Bone marrow (tissue), 2 donors: ENCODE results near the gene UBE2Z.
"Not testable (repeated sequence)": the region's sequence is repeated elsewhere in the genome, so short reads cannot be mapped to it uniquely, and the experiment has no call there.

Experiments
- DNase-seq, 2 donors: peaks; one replicate each; lab custom pipeline; 2025; lab: John Stamatoyannopoulos, UW

Gene UBE2Z

GRCh38 chr17:48908047-48908843 lies at the start of gene UBE2Z:
TSS of gene UBE2Z (plus strand) at chr17:48908407. CDS start at chr17:48908504, 97 bp downstream.
- DNase-seq: peak; percentile 78 to 87

- DNase-seq: no peak
These were observed 48.2 kb upstream of the UBE2Z start for GRCh38 chr17:48860034-48860433.

- no peak for DNase-seq
These were observed 47.8 kb upstream of the UBE2Z start for GRCh38 chr17:48860456-48860855.

GRCh38 chr17:48868916-48869500 lies 39.2 kb upstream of the UBE2Z start:
- DNase-seq: no peak

- no peak for DNase-seq
These were observed 38.3 kb upstream of the UBE2Z start for GRCh38 chr17:48869821-48870318.

- DNase-seq: no peak
These were observed 37.1 kb upstream of the UBE2Z start for GRCh38 chr17:48871035-48871550.

GRCh38 chr17:48871551-48872351 lies 36.5 kb upstream of the UBE2Z start:
- no peak for DNase-seq

- not testable (repeated sequence) for DNase-seq
These were observed 35.8 kb upstream of the UBE2Z start for GRCh38 chr17:48872409-48872808.

GRCh38 chr17:48873209-48873608 lies 35.0 kb upstream of the UBE2Z start:
- no peak for DNase-seq

- no peak for DNase-seq
These were observed 34.3 kb upstream of the UBE2Z start for GRCh38 chr17:48873696-48874443.

- peak in 1 of 2 donors; percentile 74 for DNase-seq
These were observed 29.0 kb upstream of the UBE2Z start for GRCh38 chr17:48878920-48879898.

GRCh38 chr17:48882272-48882671 lies 25.9 kb upstream of the UBE2Z start:
- DNase-seq: no peak

- no peak for DNase-seq
These were observed 25.0 kb upstream of the UBE2Z start for GRCh38 chr17:48883171-48883570.

GRCh38 chr17:48890086-48890485 lies 18.1 kb upstream of the UBE2Z start:
- DNase-seq: no peak

- DNase-seq: no peak
These were observed 15.1 kb upstream of the UBE2Z start for GRCh38 chr17:48892940-48893645.

GRCh38 chr17:48893646-48894508 lies 14.3 kb upstream of the UBE2Z start:
- DNase-seq: no peak

GRCh38 chr17:48894886-48895285 lies 13.3 kb upstream of the UBE2Z start:
- no peak for DNase-seq

- no peak for DNase-seq
These were observed 7.0 kb upstream of the UBE2Z start for GRCh38 chr17:48901241-48901640.

GRCh38 chr17:48903401-48903800 lies 4.8 kb upstream of the UBE2Z start:
- DNase-seq: no peak
